Stimulated activated CD8-positive, alpha-beta memory T cell treated with anti-CD3 and anti-CD28 coated beads, Interleukin-2, amount 100 ng/mL, for 1 hour (primary cell): ENCODE data around the gene LRRK2.
"Not testable (repeated sequence)": the region's sequence is repeated elsewhere in the genome, so short reads cannot be mapped to it uniquely, and the experiment has no call there.

Experiments
- DNase-seq, 2 donors: peaks; one replicate each; pipeline ENCODE4 v3.0.0-alpha.2; 2020; ENCODE audit warnings: low read depth in 2 of 2

Gene LRRK2

GRCh38 chr12:40224439-40225291 is at the start of gene LRRK2:
Gene LRRK2 (plus strand): TSS chr12:40224997. CDS start chr12:40225132, 135 bp downstream.
- peak; percentile 9 to 13 for DNase-seq

DNA sequence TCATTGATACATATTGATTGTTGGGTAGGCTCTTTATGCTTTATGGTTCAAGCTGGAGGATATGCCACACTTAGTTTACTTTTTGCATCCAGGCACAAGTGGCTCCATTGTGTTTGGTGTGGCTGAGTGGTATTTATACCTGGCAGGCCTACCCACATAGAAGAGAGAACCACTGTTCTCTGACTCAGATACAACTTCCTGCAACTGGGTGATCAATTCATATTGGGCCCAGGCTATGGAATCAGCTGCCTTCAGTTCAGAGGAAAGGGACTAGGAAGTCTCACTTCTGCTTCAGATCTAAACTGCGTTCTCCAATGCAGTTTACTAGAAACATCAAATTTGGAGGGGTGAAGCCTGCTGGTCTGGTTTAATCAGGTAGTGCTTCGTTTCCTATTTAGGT is 49.8 kb upstream of the LRRK2 start:
- no peak for DNase-seq

GRCh38 chr12:40175489-40175888 is 49.3 kb upstream of the LRRK2 start:
- DNase-seq, result no peak

DNA sequence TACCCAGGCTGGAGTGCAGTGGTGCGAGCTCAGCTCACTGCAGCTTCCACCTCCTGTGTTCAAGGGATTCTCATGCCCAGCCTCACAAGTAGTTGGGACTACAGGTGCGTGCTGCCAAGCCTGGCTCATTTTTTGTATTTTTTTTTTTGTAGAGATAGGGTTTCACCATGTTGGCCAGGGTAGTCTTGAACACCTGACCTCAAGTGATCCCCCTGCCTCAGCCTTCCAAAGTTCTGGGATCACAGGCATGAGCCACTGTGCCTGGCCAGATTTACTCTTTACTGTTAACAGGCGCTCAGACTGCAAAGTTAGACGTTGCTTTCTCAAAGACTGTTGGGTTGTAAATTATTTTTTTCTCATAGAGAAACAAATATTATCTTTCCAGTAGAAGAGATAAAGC is 46.1 kb upstream of the LRRK2 start:
- no peak for DNase-seq

GRCh38 chr12:40181490-40181889 is 43.3 kb upstream of the LRRK2 start:
- no peak for DNase-seq

- no peak for DNase-seq
Measured at GRCh38 chr12:40183715-40184114, 41.1 kb upstream of the LRRK2 start.

DNA sequence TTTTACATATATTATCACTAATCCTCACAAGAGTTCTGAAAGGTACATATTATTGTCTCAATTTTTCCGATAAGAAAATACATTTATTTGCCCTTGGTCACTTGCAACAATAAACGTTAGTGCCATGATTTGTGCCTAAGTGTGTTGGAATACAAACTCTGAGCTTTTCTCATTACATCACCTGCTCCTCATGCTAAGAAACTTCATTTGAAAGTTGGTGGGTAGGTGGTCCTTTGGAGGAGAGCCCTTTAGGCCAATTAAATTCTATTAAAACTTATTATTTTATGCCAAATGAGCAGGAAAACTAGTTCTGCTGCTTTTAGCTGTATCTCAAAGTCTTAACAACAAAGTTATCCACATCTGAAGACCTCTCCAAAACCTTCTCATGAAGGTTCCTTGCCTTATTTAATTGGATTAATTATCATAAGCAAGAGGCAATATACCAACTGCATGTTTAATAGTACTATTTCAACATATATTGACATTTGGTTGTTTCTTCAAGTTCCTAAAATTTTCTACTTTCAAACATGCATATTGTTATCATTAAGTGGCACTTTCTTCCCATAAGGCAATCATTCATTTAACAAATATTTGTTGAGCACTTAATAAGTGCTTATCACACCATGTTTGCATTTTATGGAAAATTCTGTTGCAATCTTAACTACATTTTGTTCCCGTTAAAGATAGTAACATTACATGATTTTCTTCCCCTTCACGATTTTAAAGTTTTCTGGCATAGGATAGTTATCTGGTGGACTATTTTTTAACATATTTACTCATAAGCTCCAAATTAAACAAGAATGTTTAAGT is 40.1 kb upstream of the LRRK2 start:
- DNase-seq, result no peak

GRCh38 chr12:40185303-40185693 is 39.5 kb upstream of the LRRK2 start:
- DNase-seq, result no peak

DNA sequence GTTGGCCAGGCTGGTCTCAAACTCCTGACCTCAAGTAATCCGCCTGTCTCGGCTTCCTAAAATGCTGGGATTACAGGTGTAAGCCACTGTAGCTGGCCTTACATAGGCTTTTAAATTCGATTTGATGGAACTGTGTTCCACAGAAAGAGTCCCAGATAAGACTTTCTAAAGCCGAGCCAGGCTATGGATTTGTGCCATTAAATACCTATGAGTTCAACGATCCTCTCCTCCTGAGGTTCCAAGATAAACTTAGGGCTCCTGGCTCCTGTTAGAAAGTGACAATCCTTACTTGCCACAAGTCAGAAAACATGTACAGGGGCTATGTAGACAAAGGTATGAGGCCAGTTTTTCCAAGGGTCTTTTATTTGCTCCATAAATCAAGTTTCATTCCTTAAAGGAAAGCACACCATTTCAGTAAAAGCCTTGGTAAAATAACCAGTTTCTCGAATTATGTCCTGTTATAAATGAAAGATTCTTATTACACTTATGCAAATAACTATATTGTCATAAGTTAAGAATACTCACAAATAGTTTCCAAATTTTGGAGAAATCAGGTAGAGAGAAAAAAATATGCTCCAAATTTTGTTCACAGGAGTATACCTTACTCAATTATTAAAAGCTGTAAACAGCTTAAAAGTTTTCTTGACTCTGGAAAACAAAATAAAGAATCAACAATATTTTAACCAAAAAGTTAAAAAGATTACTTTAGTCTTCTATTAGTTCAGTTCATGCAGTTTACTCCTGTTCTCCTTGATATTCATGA is 36.1 kb upstream of the LRRK2 start:
- DNase-seq, result no peak

GRCh38 chr12:40192704-40193255 is 32.0 kb upstream of the LRRK2 start:
- DNase-seq, result no peak

GRCh38 chr12:40194846-40195245 is 30.0 kb upstream of the LRRK2 start:
- DNase-seq, result no peak

DNA sequence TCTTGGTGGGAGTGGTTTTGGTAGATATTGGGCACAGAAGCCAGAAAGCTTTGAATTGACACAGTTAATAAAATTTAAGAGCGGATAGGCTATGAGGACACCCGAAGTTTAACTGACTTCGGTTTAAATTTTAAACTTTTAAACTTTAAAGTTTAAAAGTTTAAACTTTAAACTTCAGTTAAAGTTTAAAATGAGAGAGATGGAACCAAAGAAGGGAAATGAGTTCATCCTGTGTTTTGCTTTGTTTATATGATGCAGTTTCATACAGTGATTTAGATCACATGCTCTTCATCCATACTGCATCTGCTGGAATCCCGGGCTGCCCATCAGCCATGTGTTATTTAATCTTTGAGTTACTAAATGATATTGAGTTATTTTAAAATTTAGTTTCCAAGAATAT is 27.2 kb upstream of the LRRK2 start:
- no peak for DNase-seq

GRCh38 chr12:40198601-40199000 is 26.2 kb upstream of the LRRK2 start:
- no peak for DNase-seq

DNA sequence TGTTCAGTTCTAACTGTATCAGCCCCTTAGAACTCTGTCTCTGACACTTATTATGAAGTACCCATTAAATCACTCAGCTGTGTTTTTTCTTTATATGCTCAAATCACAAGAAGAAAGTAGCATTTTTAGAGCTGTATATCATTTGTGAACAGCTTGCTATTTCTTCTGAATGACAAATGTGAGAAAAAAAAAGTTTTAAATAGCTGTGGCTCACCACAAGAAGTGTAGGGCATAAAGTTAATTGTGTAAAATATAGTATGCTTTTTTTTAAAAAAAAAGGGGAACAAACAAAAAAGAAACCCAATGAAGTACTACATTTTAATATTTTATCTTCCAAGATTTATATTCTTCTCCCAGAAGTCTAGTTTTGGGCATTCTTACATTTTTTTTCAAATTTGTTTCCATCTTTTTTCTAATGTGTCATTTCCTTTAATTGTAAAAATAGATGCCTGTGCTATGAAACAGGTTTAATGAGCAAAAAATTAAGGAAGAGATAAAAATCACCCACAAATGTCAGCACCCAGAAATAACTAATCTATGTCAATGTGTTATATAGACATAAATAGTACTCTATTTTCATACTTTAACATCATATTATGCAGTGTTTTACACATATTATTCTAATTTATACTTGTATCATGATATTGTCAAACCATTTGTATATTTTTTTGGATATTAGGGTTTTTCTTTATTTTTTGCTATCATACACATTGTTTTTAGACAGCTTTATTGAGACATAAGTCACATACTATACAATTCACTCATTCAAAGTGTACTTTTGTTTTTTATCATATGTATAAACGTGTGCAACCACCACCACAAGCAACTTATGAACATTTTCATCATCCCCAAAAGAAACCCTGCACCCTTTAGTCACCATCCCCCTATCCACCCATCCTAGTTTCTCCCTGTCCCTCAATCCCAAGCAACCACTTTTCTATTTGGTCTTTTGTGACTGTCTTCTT is 22.4 kb upstream of the LRRK2 start:
- no peak for DNase-seq

GRCh38 chr12:40203060-40203430 is 21.8 kb upstream of the LRRK2 start:
- DNase-seq, result no peak

GRCh38 chr12:40204337-40204736 is 20.5 kb upstream of the LRRK2 start:
- no peak for DNase-seq

DNA sequence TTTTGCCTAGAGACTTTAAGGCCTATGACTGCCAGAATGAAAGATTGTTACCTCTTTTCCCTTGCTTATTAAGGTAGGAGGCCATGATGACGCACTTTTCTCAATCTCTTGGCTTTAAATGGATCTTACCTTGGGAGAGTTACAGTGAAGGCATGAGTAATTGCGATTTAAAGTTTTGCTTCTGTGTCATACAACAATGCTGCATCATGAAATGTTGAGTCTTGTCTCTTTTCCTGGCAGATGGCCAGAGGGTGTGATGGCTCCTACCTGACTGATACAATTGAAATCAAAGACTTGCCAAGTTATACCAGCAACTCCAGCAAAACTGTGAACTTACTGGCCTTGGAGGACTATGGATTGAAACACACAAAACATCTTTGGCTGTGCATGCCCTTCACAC is 17.2 kb upstream of the LRRK2 start:
- DNase-seq, result no peak

- no peak for DNase-seq
Measured at GRCh38 chr12:40208707-40209446, 15.9 kb upstream of the LRRK2 start.

- no peak for DNase-seq
Measured at GRCh38 chr12:40209886-40210285, 14.9 kb upstream of the LRRK2 start.

DNA sequence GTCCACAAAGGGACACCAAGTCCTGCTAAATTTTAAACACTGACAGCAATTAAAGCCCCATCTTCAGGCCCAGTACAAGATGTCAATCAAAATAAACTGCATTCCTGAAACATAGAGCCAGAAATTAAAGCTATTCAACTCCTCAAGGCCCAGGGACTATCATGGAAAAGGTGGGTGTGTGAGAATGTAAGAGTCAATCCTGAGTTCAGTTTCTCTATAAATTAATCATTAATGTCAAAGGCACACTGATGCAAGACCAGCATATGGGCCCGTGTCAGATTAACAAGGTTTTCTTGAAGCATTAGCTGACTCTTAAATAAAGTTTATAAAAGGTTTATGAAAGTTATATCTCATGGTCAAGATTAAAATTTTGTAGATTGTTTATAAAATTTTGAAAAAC is 13.6 kb upstream of the LRRK2 start:
- not testable (repeated sequence) for DNase-seq
